GM12878 (cell line): ENCODE results near the gene NAV2. TPM values are rescaled to one million over a fixed set of nuclear protein-coding genes. Genes with fewer than 3 reads are reported as not detected.

ENCODE experiments used
- ATAC-seq: fragments of 200-7000 bp; cut with Tn5 transposase; 3 replicates; pipeline ENCODE4 v1.9.1; 2020; ENCODE audit warnings: mild to moderate bottlenecking, moderate library complexity
- BruUV-seq: library from RNA; stranded (reverse); fragments of 400-500 nt; replicated peaks from 2 replicates; lab custom pipeline; 2021; lab: Mats Ljungman, UMichigan
- CTCF ChIA-PET: fragments of 300-600 bp; sonication (Branson Sonifier 250); formaldehyde crosslinking; extraction: SDS; loops from one replicate; lab custom pipeline; 2021; ENCODE audit warnings: inconsistent platforms; lab: Yijun Ruan, JAX
- POLR2A ChIA-PET: fragments of 350-600 bp; formaldehyde crosslinking; extraction: SDS; loops from one replicate; lab custom pipeline; 2021; ENCODE audit warnings: inconsistent platforms; lab: Charles Lee
- RAD21 ChIA-PET: fragments of 300-600 bp; sonication (Branson Sonifier 250); formaldehyde crosslinking; loops from one replicate; lab custom pipeline; 2023; ENCODE audit warnings: antibody characterized with exemption; ENCODE audit not compliant: unreplicated experiment; lab: Charles Lee
- SMC1A ChIA-PET: fragments of 300-600 bp; sonication (Branson Sonifier 250); formaldehyde crosslinking; loops from one replicate; lab custom pipeline; 2023; ENCODE audit not compliant: unreplicated experiment, uncharacterized antibody; lab: Charles Lee
- DNase-seq: peaks from one replicate; pipeline ENCODE4 v3.0.0-alpha.2; 2011; ENCODE audit warnings: low read depth, low spot score
- FAIRE-seq: peaks from 3 replicates; lab custom pipeline; 2011; peaks lifted over from hg19 to GRCh38; lab: Jason Lieb, UNC
- H2AFZ ChIP-seq: 2 replicates; pipeline ENCODE4 v1.6.0; 2011; ENCODE audit warnings: low read depth, low read length, control low read depth; ENCODE audit not compliant: control insufficient read depth
- H3K27ac ChIP-seq: 2 replicates; pipeline ENCODE4 v1.5.1; 2011; ENCODE audit warnings: control low read depth; ENCODE audit not compliant: control insufficient read depth, insufficient read depth
- H3K27me3 ChIP-seq, 2 experiments: replicated peaks in 1 of 2; 2 replicates each; pipeline versions ENCODE4 v1.6.0 to v1.6.1; 2011; ENCODE audit warnings: low read length in 1 of 2; ENCODE audit not compliant: control insufficient read depth in 2 of 2, insufficient read depth in 2 of 2
- H3K36me3 ChIP-seq, 2 experiments: 2 replicates each; pipeline ENCODE4 v1.5.1; 2011; ENCODE audit warnings: low read length in 1 of 2; ENCODE audit not compliant: control insufficient read depth in 2 of 2, insufficient read depth in 2 of 2
- H3K4me1 ChIP-seq: 2 replicates; pipeline ENCODE4 v1.6.1; 2011; ENCODE audit warnings: mild to moderate bottlenecking, low read length, moderate library complexity, mixed read lengths; ENCODE audit not compliant: control insufficient read depth, insufficient read depth
- H3K4me2 ChIP-seq: 2 replicates; pipeline ENCODE4 v1.6.0; 2011; ENCODE audit warnings: control low read depth; ENCODE audit not compliant: control insufficient read depth, insufficient read depth
- H3K4me3 ChIP-seq: fragments of 200-600 bp; sonication (generic); 2 replicates; pipeline ENCODE4 v1.5.1; 2016
- H3K79me2 ChIP-seq: 2 replicates; pipeline ENCODE4 v1.6.0; 2011; ENCODE audit warnings: low read length; ENCODE audit not compliant: control insufficient read depth, insufficient read depth
- H3K9ac ChIP-seq: 2 replicates; pipeline ENCODE4 v1.8.0; 2011; ENCODE audit warnings: low read length, control low read depth, mixed read lengths; ENCODE audit not compliant: control insufficient read depth, insufficient read depth
- H3K9me3 ChIP-seq: replicated peaks from 3 replicates; pipeline ENCODE4 v1.5.1; 2011; ENCODE audit warnings: mild to moderate bottlenecking, low read length; ENCODE audit not compliant: control insufficient read depth, insufficient read depth
- H4K20me1 ChIP-seq: 2 replicates; pipeline ENCODE4 v1.6.0; 2011; ENCODE audit not compliant: control insufficient read depth, insufficient read depth
- ATF7 ChIP-seq: fragments of 450-650 bp; IDR thresholded peaks from 2 replicates; pipeline ENCODE4 v1.6.1; 2016; ENCODE audit warnings: low read depth, mild to moderate bottlenecking
- RAD21 ChIP-seq: IDR thresholded peaks from 2 replicates; pipeline ENCODE4 v1.6.1; 2011; ENCODE audit warnings: mild to moderate bottlenecking, low read depth, low read length, moderate library complexity; ENCODE audit not compliant: insufficient read depth
- SMC3 ChIP-seq: IDR thresholded peaks from 2 replicates; pipeline ENCODE4 v1.6.1; 2011; ENCODE audit warnings: low read length, improper control_type of control experiment, borderline replicate concordance
- WGBS: methylation state at CpG from one replicate; pipeline ENCODE4 v1.1.6; 2016; ENCODE audit warnings: low lambda C conversion rate; ENCODE audit not compliant: insufficient replicate concordance, insufficient coverage; ENCODE audit errors: missing lambda C conversion rate; 5-methylcytosine and 5-hydroxymethylcytosine counted together
- in situ Hi-C: fragments of 300-500 bp; cut with MboI; formaldehyde crosslinking; loops from 9 replicates; pipeline ENCODE4 v1.14.3; 2018; ENCODE audit warnings: mixed read lengths
- intact Hi-C: fragments of 100-400 bp; cut with micrococcal nuclease; formaldehyde crosslinking; loops from one replicate; pipeline ENCODE4 v1.14.2; 2022; ENCODE audit not compliant: unreplicated experiment
- polyA plus RNA-seq, 11 experiments: library from polyadenylated mRNA; depleted of rRNA in 4 of 11; unstranded in 6 of 11; stranded (reverse) in 5 of 11; fragments of >200 nt; fragmentation: Nextera tagmentation in 4 of 11; fragmentation: Illumina TruSeq in 1 of 11; extraction: Ambion mirVana in 4 of 11; extraction: Trizol in 1 of 11; gene quantifications; 1 replicate in 1 of 11; 2 replicates in 10 of 11; pipeline versions ENCODE4 v1.2.1 to v1.2.3, GENCODE V29; 2011 to 2016; ENCODE audit warnings: inconsistent platforms in 2 of 11, missing spikeins in 2 of 11, low read depth in 1 of 11
- total RNA-seq, 4 experiments: library from RNA; depleted of rRNA in 3 of 4; stranded (reverse); fragments of >200 nt in 3 of 4; fragmentation: Illumina TruSeq in 1 of 4; extraction: Trizol in 1 of 4; gene quantifications; 2 replicates each; pipeline versions ENCODE4 v1.2.1 to v1.2.3, GENCODE V29; 2013 to 2021
- TF ChIP-seq, protein P1 (sequence below), 3 experiments: IDR thresholded peaks in 2 of 3; conservative IDR thresholded peaks in 1 of 3; 2 replicates each; pipeline ENCODE4 v1.5.1; 2011; ENCODE audit warnings: low read depth in 3 of 3, low read length in 3 of 3, mild to moderate bottlenecking in 3 of 3, control low read depth in 2 of 3, moderate library complexity in 2 of 3, inconsistent platforms in 1 of 3, mixed read lengths in 1 of 3; ENCODE audit not compliant: control insufficient read depth in 2 of 3, insufficient read depth in 1 of 3; ENCODE audit errors: extremely low read depth in 1 of 3
- TF ChIP-seq, protein P2 (sequence below): fragments of 450-650 bp; IDR thresholded peaks from 2 replicates; pipeline ENCODE4 v1.6.1; 2014; ENCODE audit warnings: mild to moderate bottlenecking

NAV2 gene
- total and polyA plus RNA-seq, 10 of the 15 experiments (the other 5 are each of a cell fraction or from before 2014, with no cell fraction given), result 0.35 to 6.1 (median 1.1) TPM

DNA sequence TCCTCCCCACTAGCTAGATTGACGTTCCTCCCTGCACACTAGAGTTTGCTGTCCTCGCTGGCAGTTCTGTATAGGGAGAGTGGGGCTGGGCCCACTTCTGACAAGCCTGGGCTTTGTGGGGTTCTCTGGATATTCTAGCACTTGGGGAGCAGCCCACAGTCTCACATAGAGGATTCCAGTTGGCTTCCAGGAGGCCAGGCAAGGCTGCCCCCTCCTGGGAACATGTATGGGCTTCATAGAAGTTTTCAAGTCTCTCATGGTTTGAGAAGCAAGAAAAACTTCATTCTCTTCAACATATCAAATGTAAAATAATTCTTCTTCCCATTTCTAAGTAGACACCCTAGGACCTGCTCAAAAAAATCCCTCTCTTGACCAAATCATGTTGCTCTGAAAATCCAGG lies 87.5 kb downstream of the NAV2 start:
- no peak overlapping the region for H3K9ac ChIP-seq
- no peak overlapping the region for H2AFZ ChIP-seq
- H3K36me3 ChIP-seq, result no peaks in the 10 kb centered on the region
- 0 out of 2 replicates have a peak, but pooled peaks cover 3% of the 10 kb centered on the region for H4K20me1 ChIP-seq
- RAD21 ChIA-PET, result interaction anchor here (1.4 to 1.6 kb wide), 2 partner anchors 51 to 102 kb away, joined by 3 to 4 read pairs; no protein-coding TSS in a partner anchor
- 27% methylated on average over 2 of the region's 2 CpGs for WGBS
- no TSS peak for BruUV-seq
- in situ Hi-C loops, result no loop called here
- ATAC-seq (peak; percentile 52; the same call in 2 of the 3 replicates), FAIRE-seq (no peak), DNase-seq (no peak)
- no peaks in the 10 kb centered on the region for H3K9me3 ChIP-seq
- no peaks in the 10 kb centered on the region for H3K4me1 ChIP-seq
- CTCF ChIA-PET, result interaction anchor here (0.6 to 3.6 kb wide), 10 partner anchors 9 to 244 kb away, joined by 3 to 17 read pairs (median 3); no protein-coding TSS in a partner anchor
- no peaks in the 10 kb centered on the region for H3K27me3 ChIP-seq
- TF ChIP-seq, protein P1, sequence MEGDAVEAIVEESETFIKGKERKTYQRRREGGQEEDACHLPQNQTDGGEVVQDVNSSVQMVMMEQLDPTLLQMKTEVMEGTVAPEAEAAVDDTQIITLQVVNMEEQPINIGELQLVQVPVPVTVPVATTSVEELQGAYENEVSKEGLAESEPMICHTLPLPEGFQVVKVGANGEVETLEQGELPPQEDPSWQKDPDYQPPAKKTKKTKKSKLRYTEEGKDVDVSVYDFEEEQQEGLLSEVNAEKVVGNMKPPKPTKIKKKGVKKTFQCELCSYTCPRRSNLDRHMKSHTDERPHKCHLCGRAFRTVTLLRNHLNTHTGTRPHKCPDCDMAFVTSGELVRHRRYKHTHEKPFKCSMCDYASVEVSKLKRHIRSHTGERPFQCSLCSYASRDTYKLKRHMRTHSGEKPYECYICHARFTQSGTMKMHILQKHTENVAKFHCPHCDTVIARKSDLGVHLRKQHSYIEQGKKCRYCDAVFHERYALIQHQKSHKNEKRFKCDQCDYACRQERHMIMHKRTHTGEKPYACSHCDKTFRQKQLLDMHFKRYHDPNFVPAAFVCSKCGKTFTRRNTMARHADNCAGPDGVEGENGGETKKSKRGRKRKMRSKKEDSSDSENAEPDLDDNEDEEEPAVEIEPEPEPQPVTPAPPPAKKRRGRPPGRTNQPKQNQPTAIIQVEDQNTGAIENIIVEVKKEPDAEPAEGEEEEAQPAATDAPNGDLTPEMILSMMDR (IDR thresholded peaks at IDR 0.05 in 2 of 3, conservative IDR thresholded peaks at IDR 0.05 in 1 of 3; ENCODE audit: control insufficient read depth in 2 of 3, extremely low read depth in 1 of 3, insufficient read depth in 1 of 3, low read depth in 3 of 3, low read length in 3 of 3), result peak; percentile 12 to 41 (median 15); a peak in 3 of 6 replicates
- TF ChIP-seq SMC3, result peak; percentile 25; the same call in 1 of the 2 replicates
- TF ChIP-seq RAD21, result peak; percentile 46
- TF ChIP-seq ATF7, result no peak
- TF ChIP-seq, protein P2, sequence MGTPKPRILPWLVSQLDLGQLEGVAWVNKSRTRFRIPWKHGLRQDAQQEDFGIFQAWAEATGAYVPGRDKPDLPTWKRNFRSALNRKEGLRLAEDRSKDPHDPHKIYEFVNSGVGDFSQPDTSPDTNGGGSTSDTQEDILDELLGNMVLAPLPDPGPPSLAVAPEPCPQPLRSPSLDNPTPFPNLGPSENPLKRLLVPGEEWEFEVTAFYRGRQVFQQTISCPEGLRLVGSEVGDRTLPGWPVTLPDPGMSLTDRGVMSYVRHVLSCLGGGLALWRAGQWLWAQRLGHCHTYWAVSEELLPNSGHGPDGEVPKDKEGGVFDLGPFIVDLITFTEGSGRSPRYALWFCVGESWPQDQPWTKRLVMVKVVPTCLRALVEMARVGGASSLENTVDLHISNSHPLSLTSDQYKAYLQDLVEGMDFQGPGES, result no peak
- POLR2A ChIA-PET, result no interaction called here
- intact Hi-C loops, result loop anchor here (2.0 kb wide), 1 partner anchor 235 kb away; no protein-coding TSS in a partner anchor
- H3K4me2 ChIP-seq, result no peak overlapping the region
- H3K79me2 ChIP-seq, result no peaks in the 10 kb centered on the region
- H3K4me3 ChIP-seq, result no peak overlapping the region
- SMC1A ChIA-PET, result interaction anchor here (0.9 to 3.0 kb wide), 6 partner anchors 11 to 236 kb away, joined by 3 to 17 read pairs (median 3); no protein-coding TSS in a partner anchor
- no peak overlapping the region for H3K27ac ChIP-seq
